GM19099 (cell line): Measurements from ENCODE around the gene CYP2C18.

Source experiments
- POLR2A ChIP-seq: IDR thresholded peaks from 3 replicates; pipeline ENCODE4 v1.6.1; 2011; ENCODE audit warnings: low read depth; ENCODE audit not compliant: insufficient read length; ENCODE audit errors: extremely low read depth

Gene CYP2C18

DNA sequence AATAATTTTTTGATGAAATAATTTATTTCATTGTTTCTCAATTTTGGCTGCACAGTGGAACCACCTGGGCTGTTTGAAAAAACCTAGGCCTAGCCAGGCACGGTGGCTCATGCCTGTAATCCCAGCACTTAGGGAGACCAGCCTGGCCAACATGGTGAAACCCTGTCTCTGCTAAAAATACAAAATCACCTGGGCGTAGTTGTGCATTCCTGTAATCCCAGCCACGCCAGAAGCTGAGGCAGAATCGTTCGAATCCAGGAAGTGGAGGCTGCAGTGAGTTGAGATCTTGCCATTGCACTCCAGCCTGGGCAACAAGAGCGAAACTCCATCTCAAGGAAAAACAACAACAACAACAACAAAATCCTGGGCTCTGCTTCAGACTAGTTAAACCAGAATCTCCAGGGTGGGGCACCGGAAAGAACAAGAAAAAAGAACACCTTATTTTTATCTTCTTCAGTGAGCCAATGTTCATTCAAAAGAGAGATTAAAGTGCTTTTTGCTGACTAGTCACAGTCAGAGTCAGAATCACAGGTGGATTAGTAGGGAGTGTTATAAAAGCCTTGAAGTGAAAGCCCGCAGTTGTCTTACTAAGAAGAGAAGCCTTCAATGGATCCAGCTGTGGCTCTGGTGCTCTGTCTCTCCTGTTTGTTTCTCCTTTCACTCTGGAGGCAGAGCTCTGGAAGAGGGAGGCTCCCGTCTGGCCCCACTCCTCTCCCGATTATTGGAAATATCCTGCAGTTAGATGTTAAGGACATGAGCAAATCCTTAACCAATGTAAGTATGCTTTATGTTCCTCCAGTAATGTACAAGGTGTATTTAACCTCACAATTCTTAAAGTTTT is at the start of gene CYP2C18:
CYP2C18 (plus strand) TSS at position 516 of the 841 bp plus-strand sequence; CDS start at position 607, 91 bp downstream.
- TF ChIP-seq POLR2A, result no peak

DNA sequence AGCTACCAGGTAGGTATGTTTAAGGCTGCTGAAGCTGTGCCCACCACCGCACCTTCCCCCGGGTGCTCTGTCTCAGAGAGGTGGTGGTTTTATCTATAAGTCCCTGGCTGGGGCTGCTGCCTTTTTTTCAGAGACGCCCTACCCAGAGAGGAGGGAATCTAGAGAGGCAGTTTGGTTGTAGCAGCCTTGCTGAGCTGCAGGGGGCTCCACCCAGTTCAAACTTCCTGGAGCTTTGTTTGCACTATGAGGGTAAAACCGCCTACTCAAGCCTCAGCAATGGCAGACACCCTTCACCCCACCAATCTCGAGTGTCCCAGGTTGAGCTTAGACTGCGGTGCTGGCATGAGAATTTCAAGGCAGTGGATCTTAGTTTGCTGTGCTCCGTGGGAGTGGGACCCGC is 43.6 kb upstream of the CYP2C18 start:
- no peak for TF ChIP-seq POLR2A

DNA sequence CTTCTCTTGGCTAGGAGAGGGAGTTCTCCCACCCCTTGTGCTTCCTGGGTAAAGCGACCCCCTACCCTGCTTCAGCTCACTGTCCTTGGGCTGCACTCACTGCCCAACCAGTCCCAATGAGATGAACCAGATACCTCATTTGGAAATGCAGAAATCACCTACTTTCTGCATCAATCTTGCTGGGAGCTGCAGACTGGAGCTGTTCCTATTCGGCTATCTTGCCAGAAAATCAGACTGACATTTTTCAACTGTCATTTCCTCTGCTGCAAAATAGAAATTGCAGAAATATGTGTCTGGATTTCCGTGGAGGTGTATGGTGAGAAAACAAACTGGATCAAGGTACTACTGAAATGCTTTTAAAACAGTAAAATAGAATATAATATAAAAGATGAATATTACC is 43.0 kb upstream of the CYP2C18 start:
- TF ChIP-seq POLR2A, result no peak

DNA sequence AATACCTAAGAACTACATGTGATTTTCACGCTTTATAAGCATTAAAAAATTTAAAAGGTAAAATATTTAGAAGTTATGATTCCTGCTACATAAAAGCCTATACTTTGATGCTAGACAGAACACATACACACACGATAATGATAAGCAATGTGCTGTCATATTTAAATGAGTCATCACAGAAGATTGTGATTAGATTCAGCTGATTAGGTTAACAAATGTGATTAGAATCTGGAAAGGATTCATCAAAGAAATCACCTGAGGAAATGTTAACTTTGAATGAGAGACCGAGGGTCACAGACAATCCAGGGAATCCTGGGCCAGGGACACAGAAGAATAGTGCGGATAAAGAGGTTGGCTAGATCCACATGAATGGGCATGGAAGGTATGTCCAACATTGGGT is 42.0 kb upstream of the CYP2C18 start:
- no peak for TF ChIP-seq POLR2A

DNA sequence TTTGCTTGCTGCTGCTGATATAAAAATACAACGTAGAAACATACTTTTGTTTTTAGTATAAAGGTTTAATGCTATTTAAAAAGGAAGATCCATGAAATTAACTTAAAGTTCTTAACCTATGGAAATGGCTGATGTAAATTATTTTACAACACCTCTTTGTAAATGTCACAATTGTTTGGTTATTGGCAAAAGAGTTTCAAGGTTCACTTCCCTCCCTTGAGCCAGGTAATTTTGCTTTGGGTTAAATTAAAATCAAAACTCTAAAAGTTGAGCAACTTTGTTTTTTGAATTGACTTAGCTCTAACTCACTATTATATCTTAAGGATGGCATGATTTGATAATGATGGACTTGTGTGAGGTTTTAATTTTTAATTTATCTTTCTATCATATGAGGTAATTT is 39.2 kb upstream of the CYP2C18 start:
- TF ChIP-seq POLR2A, result no peak

DNA sequence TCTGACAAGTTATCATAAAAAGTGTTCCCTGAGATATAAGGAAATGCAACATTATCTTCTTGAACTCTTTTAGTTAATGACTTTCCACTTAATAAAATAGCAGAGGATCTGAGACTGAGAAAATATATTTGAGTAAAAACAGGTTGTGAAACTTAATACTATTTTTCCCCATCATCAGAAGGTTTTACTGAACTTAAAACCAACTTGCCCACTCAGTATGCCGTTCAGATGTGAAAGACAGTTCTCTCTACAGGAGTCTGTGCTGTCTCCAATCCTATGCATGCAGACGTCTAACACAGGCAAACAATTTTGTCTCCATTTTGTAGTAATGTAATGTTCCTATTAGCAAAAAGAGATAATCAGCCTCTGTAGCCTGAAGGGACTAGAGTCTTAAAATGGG is 38.2 kb upstream of the CYP2C18 start:
- no peak for TF ChIP-seq POLR2A

DNA sequence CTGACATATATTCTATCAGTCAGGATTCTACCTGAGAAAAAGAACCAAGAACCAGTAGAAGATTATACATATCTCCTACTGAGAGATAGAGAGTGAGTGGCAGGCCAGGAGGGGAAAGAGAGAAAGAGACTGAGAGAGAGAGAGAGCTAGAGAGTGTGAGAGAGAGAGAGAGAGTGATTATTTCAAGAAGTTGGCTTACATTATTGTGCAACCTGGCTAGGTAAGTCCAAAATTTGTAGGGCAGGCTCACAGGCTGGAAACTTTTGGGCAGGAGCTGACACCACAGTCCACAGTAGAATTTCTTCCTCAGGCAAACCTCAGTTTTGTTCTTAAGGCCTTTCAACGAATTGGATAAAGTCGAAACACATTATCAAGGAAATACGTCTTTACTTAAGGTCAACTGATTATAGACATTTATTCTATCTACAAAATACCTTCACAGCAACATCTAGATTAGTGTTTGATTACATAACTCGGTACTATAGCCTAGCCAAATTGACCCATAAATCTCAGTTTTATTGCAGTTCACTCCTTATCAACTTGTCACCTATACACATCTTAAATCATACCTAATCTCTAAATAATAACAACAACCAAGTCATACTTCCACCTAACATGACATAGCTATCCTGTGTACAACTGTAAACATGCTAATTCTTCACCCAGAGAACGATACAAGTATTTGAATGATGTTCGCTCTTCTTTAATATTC is 17.0 kb upstream of the CYP2C18 start:
- no peak for TF ChIP-seq POLR2A

DNA sequence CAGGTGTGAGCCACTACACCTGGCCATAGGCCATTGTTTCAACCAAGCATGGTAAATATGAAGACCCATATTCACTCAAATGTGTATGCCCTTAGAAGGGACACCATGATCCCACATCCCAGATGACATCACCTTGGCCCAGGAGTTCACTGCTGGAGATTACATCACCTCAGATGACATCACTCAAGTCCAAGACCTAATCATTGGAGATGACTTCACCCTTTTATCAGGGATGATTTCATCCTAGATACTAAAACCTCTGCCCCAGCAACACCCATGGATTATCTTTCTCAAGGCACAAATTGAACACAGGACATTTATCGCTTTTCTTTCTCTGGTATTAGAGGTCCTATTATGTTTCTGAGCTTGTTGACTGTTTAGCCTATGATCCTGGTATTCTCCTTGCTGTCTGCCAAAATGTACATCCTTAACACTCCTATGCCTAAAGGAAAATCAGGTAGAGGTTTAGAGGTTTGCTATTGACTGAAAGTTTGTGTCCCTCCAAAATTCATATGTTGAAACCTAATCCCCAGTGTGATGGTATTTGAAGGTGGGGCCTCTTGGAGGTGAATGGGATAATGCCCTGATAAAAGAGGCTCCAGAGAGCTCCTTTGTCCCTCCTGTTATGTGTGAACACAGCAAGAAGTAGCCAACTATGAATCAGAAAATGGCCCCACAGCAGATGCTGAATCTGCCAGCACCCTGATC is 9.8 kb upstream of the CYP2C18 start:
- TF ChIP-seq POLR2A, result no peak

DNA sequence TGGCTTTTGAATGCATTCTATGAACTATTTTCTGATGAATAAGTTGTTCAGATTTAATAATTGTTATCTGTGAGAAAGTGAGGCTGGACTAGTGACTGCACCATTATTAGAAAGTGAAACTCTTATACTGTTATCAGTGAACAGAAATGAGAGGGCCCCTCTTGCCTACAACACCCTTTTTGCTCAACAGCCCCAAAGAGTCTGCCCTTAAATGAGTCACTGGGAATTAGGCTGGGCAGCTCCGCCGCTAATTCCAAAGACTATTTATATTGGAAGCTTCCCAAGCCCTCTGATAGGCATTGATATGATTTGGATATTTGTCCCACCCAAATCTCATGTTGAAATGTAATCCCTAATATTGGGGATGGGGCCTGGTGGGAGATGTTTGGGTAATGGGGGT is 7.0 kb upstream of the CYP2C18 start:
- no peak for TF ChIP-seq POLR2A

DNA sequence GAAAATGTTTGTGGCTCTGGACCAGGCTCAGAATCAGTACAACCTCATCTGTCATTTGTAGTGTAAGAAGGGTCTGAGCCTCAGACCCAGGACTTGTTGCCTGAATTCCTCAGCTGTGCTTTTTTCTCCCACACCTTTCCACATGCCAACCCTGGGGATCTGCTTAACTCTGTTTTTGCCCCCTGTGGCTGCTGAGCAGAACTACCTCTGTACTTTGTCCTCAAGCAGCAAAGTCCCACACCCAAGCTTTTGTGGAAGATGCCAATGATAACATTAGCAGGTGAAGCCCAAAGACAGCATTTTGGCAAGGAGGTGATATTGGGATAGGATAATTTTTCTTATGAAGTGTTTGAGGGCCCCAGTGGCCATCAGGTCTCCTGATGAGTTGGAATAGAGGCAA is 5.8 kb upstream of the CYP2C18 start:
- TF ChIP-seq POLR2A, result no peak

DNA sequence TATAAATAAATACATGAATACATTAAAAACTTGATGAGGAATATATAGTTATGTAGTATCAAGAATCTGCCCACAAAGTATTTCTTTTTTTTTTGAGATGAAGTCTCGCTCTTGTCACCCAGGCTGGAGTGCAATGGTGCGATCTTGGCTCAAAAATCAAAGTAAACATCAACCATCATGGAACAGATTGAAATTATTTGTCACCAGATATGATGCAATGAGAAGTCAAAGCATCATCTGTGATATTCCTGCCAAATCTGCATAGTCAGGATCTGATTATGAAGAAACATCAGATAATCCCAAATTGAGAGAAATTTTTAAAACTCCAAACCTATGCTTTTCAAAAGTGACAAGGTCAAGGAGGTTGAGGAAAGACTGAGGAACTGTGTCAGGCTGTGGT is 5.1 kb upstream of the CYP2C18 start:
- TF ChIP-seq POLR2A, result no peak

DNA sequence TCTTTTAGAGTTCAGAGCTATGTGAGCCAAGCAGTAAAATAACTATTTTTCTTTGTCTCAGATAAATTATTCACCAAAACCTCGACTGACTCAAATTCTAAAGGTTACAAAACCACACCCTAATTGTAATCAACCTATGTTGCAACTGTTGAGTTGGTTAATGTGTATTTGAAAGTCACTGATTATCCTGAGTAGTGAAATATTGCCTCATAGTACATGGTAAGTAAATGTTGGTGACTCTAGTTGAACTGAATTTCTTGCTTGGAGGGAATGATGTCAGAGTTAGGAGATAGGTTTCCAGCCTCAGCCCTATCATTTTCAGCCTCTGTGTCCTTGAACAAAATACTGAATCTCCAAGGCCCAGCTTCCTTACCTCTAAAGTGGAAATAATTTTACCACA is 3.0 kb upstream of the CYP2C18 start:
- no peak for TF ChIP-seq POLR2A

DNA sequence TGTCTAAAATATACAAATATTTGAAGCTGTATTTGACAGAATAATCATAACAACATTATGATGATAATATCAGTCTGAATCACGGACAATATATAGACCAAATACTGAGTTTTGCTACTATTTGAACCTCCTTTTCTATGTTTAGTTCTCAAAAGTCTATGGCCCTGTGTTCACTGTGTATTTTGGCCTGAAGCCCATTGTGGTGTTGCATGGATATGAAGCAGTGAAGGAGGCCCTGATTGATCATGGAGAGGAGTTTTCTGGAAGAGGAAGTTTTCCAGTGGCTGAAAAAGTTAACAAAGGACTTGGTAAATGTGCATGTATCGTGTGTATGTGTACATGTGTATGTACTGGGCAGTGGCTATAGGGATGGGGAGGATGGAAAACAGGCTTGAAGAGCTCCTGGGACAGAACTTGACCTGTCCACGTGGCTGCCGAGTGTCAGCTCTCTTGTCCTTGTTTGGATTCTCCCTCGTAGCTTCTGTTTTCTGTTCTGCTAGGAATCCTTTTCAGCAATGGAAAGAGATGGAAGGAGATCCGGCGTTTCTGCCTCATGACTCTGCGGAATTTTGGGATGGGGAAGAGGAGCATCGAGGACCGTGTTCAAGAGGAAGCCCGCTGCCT is 4.2 kb downstream of the CYP2C18 start:
- no peak for TF ChIP-seq POLR2A

DNA sequence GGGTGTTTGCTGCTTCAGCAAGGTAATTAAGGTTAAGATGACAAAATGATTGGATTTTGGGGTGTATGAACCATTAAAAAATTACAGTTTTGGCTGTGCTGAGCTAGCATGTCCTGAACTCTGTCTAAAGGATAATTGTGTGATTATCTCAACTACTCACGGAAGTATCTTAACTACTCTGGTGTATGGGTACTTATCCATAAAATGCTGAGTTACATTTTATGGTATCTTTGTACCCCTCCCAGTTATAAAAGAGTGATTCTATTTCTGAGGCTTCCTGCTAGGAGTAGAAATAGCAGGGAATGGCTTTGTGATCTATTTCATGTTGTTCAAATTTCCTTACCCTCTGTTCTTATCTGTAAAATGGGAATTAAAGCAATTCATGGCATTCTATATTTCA is 22.6 kb downstream of the CYP2C18 start:
- no peak for TF ChIP-seq POLR2A

DNA sequence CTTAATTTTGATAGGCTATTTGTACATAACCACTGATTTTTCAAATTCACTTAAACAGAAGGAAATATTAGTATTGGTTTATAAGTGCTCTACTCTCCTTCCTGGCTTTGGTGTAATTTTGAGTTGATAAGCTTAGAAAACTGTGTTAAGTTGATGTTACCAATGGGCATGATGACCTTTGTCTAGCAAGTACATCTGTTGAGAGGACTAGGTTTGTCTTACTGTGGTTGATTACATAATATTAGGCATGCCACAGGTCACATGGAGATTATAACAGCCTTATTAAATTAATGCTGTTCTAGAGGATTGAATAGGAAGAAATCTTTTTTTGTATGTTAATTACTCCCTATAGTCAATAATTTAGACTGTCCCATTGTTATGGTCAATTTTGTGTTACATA is 27.0 kb downstream of the CYP2C18 start:
- no peak for TF ChIP-seq POLR2A
